Ishikawa (cell line): ENCODE results near the gene PLCD1.

ENCODE experiments used
- CEBPB ChIP-seq: IDR thresholded peaks from 2 replicates; pipeline ENCODE4 v1.6.1; 2012
- CREB1 ChIP-seq: IDR thresholded peaks from 2 replicates; pipeline ENCODE4 v1.6.1; 2012; ENCODE audit warnings: low read depth
- EGR1 ChIP-seq: IDR thresholded peaks from 2 replicates; pipeline ENCODE4 v1.6.1; 2012
- EP300 ChIP-seq: IDR thresholded peaks from 2 replicates; pipeline ENCODE4 v1.6.1; 2012; ENCODE audit warnings: borderline replicate concordance
- TAF1 ChIP-seq: IDR thresholded peaks from 2 replicates; pipeline ENCODE4 v1.6.1; 2012; ENCODE audit warnings: low read depth, mild to moderate bottlenecking
- TEAD4 ChIP-seq: IDR thresholded peaks from 2 replicates; pipeline ENCODE4 v1.6.1; 2012

- TF ChIP-seq CREB1 (no peak), EP300 (no peak), TEAD4 (peak; percentile 25; the same call in 1 of the 2 replicates), CEBPB (no peak), EGR1 (0 out of 2 replicates have a peak, but pooled peaks have one; percentile 60), TAF1 (peak; percentile 57; the same call in 1 of the 2 replicates)
Measured at GRCh38 chr3:38029400-38030125, at the start of gene PLCD1.
